Measurements from ENCODE around the gene ZFYVE1. TPM values are rescaled to one million over a fixed set of nuclear protein-coding genes. Genes with fewer than 3 reads are reported as not detected.
"Not testable (repeated sequence)": the region's sequence is repeated elsewhere in the genome, so short reads cannot be mapped to it uniquely, and the experiment has no call there.

Gene ZFYVE1
- total RNA-seq, 1 donor from 2014 or later, result 34.1 TPM

GRCh38 chr14:72957213-72957612, 69.7 kb downstream of the ZFYVE1 start:
- DNase-seq (ENCODE audit: low read depth), result no peak

- not testable (repeated sequence) for DNase-seq (ENCODE audit: low read depth)
Observed at GRCh38 chr14:72956741-72957140, 70.2 kb downstream of the ZFYVE1 start.

GRCh38 chr14:72952171-72952570, 74.7 kb downstream of the ZFYVE1 start:
- no peak for DNase-seq (ENCODE audit: low read depth)

- peak; percentile 65 for DNase-seq (ENCODE audit: low read depth)
Observed at GRCh38 chr14:72948481-72949138, 78.3 kb downstream of the ZFYVE1 start.

- peak; percentile 69 for DNase-seq (ENCODE audit: low read depth)
Observed at GRCh38 chr14:72947366-72948160, 79.3 kb downstream of the ZFYVE1 start.

- no peak for DNase-seq (ENCODE audit: low read depth)
Observed at GRCh38 chr14:72946491-72946890, 80.4 kb downstream of the ZFYVE1 start.

GRCh38 chr14:72945356-72946027, 81.4 kb downstream of the ZFYVE1 start:
- no peak for DNase-seq (ENCODE audit: low read depth)

GRCh38 chr14:72943876-72944430, 83.0 kb downstream of the ZFYVE1 start:
- no peak for DNase-seq (ENCODE audit: low read depth)

GRCh38 chr14:72942934-72943333, 84.0 kb downstream of the ZFYVE1 start:
- no peak for DNase-seq (ENCODE audit: low read depth)

- no peak for DNase-seq (ENCODE audit: low read depth)
Observed at GRCh38 chr14:72941286-72941985, 85.5 kb downstream of the ZFYVE1 start.

GRCh38 chr14:72939630-72940029, 87.3 kb downstream of the ZFYVE1 start:
- DNase-seq (ENCODE audit: low read depth), result no peak

GRCh38 chr14:72932893-72933292, 94.0 kb downstream of the ZFYVE1 start:
- no peak for DNase-seq (ENCODE audit: low read depth)

- DNase-seq (ENCODE audit: low read depth), result no peak
Observed at GRCh38 chr14:72929316-72930080, 97.4 kb downstream of the ZFYVE1 start.

- no peak for DNase-seq (ENCODE audit: low read depth)
Observed at GRCh38 chr14:72928872-72929271, 98.0 kb downstream of the ZFYVE1 start.

GRCh38 chr14:72926292-72927028, 100.4 kb downstream of the ZFYVE1 start, which contains the start of gene DCAF4:
DCAF4 (plus strand) TSS chr14:72926464; CDS start chr14:72937979, 11,515 bp downstream.
- DNase-seq (ENCODE audit: low read depth), result peak; percentile 97

GRCh38 chr14:72925815-72926291, 101.1 kb downstream of the ZFYVE1 start:
- no peak for DNase-seq (ENCODE audit: low read depth)

GRCh38 chr14:72925171-72925759, 101.6 kb downstream of the ZFYVE1 start:
- DNase-seq (ENCODE audit: low read depth), result no peak

GRCh38 chr14:72924337-72924736, 102.6 kb downstream of the ZFYVE1 start:
- DNase-seq (ENCODE audit: low read depth), result peak; percentile 5

GRCh38 chr14:72921396-72921795, 105.5 kb downstream of the ZFYVE1 start:
- peak; percentile 8 for DNase-seq (ENCODE audit: low read depth)

GRCh38 chr14:72920008-72920407, 106.9 kb downstream of the ZFYVE1 start:
- DNase-seq (ENCODE audit: low read depth), result no peak
